Transverse colon (tissue), 4 donors: Measurements from ENCODE around the gene ALG14. TPM values are rescaled to one million over a fixed set of nuclear protein-coding genes. Genes with fewer than 3 reads are reported as not detected.
"Not testable (repeated sequence)": the region's sequence is repeated elsewhere in the genome, so short reads cannot be mapped to it uniquely, and the experiment has no call there.

Experiments used
- DNase-seq: peaks from one replicate; pipeline ENCODE4 v3.0.0-alpha.2; 2019
- H3K27ac ChIP-seq, 4 donors: fragments of 200-600 bp; sonication (generic); 2 replicates each; pipeline ENCODE4 v1.5.1; 2016 to 2018; ENCODE audit warnings: inconsistent platforms in 4 of 4
- H3K27me3 ChIP-seq: fragments of 200-600 bp; sonication (generic); 2 replicates; pipeline ENCODE4 v1.5.1; 2017; ENCODE audit warnings: inconsistent platforms
- H3K36me3 ChIP-seq, 4 donors: fragments of 200-600 bp; sonication (generic); 2 replicates each; pipeline ENCODE4 v1.5.1; 2017 to 2019; ENCODE audit warnings: inconsistent platforms in 4 of 4
- H3K4me1 ChIP-seq, 4 donors: fragments of 200-600 bp; sonication (generic); 2 replicates each; pipeline ENCODE4 v1.5.1; 2017 to 2020; ENCODE audit warnings: inconsistent platforms in 4 of 4
- H3K4me3 ChIP-seq, 4 donors: fragments of 200-600 bp; sonication (generic); 1 replicate in 1 of 4; 2 replicates in 3 of 4; pipeline versions ENCODE4 v1.5.1 to v1.6.1; 2017 to 2019; ENCODE audit warnings: inconsistent platforms in 4 of 4
- H3K9me3 ChIP-seq, 2 donors: fragments of 200-600 bp; sonication (generic); 2 replicates each; pipeline ENCODE4 v1.5.1; 2017 to 2019; ENCODE audit warnings: inconsistent platforms in 2 of 2
- CTCF ChIP-seq, 5 experiments: fragments of 200-600 bp in 3 of 5; fragments of 450-650 bp in 2 of 5; sonication (generic) in 3 of 5; IDR thresholded peaks; 1 replicate in 2 of 5; 2 replicates in 3 of 5; pipeline ENCODE4 v1.5.1; 2016 to 2017; ENCODE audit warnings: antibody characterized with exemption in 5 of 5, inconsistent platforms in 3 of 5, mild to moderate bottlenecking in 2 of 5, moderate library complexity in 1 of 5
- EP300 ChIP-seq: sonication (generic); formaldehyde crosslinking; IDR thresholded peaks from one replicate; pipeline ENCODE4 v1.6.1; 2017; ENCODE audit warnings: antibody characterized with exemption, low read depth
- POLR2A ChIP-seq: fragments of 450-650 bp; IDR thresholded peaks from one replicate; pipeline ENCODE4 v1.6.1; 2016; ENCODE audit warnings: antibody characterized with exemption, mild to moderate bottlenecking, moderate library complexity
- POLR2AphosphoS5 ChIP-seq, 3 donors: sonication (generic); formaldehyde crosslinking; IDR thresholded peaks; one replicate each; pipeline ENCODE4 v1.6.1; 2016; ENCODE audit warnings: antibody characterized with exemption in 3 of 3
- WGBS, 2 donors: methylation state at CpG; one replicate each; pipeline ENCODE4 v1.1.5; 2018; ENCODE audit warnings: low coverage in 1 of 2; 5-methylcytosine and 5-hydroxymethylcytosine counted together
- in situ Hi-C, 4 donors: fragments of 200-750 bp; cut with MboI; loops; one replicate each; pipeline versions ENCODE4 v1.15.0 to v1.15.1; 2017; ENCODE audit warnings: low sequenced_read_pairs in 3 of 4, low pct_ligation_motif_present in 1 of 4, low pct_unique_long_range_greater_than_20kb in 1 of 4
- intact Hi-C: fragments of 100-400 bp; cut with DNase I; formaldehyde crosslinking; loops from one replicate; pipeline ENCODE4 v1.15.1; 2023; ENCODE audit warnings: low total_unique reads
- total RNA-seq, 4 donors: library from RNA; depleted of rRNA; stranded (reverse); fragments of >200 nt; gene quantifications; one replicate each; pipeline ENCODE4 v1.1.0, GENCODE V29; 2016

Gene ALG14
- total RNA-seq, 4 donors from 2014 or later = 0.40 to 2.3 (median 2.2) TPM

- 34 to 45% methylated on average over 5 to 8 of the region's 8 CpGs for WGBS, 2 donors
- no peaks in the 10 kb centered on the region for H3K36me3 ChIP-seq
- peak overlapping the region in 3 of 4 donors; percentile 28 to 58 (median 38) for H3K27ac ChIP-seq
- peaks cover 12 to 22% (median 19%) of the 10 kb centered on the region in 4 donors for H3K4me1 ChIP-seq
- intact Hi-C loops = no loop called here
- no peaks in the 10 kb centered on the region for H3K9me3 ChIP-seq
- TF ChIP-seq CTCF (IDR thresholded peaks at IDR 0.05) (no peak), EP300 (no peak), POLR2AphosphoS5 (IDR thresholded peaks at IDR 0.05) (no peak), POLR2A (no peak)
- H3K4me3 ChIP-seq = no peak overlapping the region
- no peak for DNase-seq
- no peaks in the 10 kb centered on the region for H3K27me3 ChIP-seq
- in situ Hi-C loops = loop anchor here in 1 of 4 donors (25.0 kb wide), 1 partner anchor 95 kb away; no protein-coding TSS in a partner anchor
Observed at GRCh38 chr1:94942171-94943128, 130.3 kb downstream of the ALG14 start.

DNA sequence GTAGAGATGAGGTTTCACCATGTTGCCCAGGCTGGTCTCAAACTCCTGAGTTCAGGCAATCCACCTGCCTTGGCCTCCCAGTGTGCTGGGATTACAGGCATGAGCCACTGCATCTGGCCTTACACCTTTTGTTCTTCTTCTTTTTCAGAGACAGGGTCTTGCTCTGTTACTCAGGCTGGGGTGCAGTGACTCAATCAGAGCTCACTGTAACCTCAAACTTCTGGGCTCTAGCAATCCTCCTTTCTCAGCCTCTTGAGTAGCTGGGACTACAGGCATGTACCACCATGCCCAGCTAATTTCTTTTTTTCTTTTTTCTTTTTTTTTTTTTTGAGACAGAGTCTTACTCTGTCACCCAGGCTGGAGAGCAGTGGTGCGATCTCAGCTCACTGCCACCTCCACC, 131.3 kb downstream of the ALG14 start:
- H3K27ac ChIP-seq = peak overlapping the region in 2 of 4 donors; percentile 38 to 58
- peaks cover 2 to 15% (median 9%) of the 10 kb centered on the region in 4 donors for H3K4me1 ChIP-seq
- DNase-seq, H3K4me3 ChIP-seq, H3K36me3 ChIP-seq, intact Hi-C loops, H3K27me3 ChIP-seq, H3K9me3 ChIP-seq: not testable (repeated sequence)
- in situ Hi-C loops = loop anchor here in 1 of 4 donors (25.0 kb wide), 1 partner anchor 96 kb away; no protein-coding TSS in a partner anchor
- 60 to 95% methylated on average over 1 of the region's 1 CpG for WGBS, 2 donors

- TF ChIP-seq CTCF (IDR thresholded peaks at IDR 0.05) (no peak), EP300 (no peak), POLR2AphosphoS5 (IDR thresholded peaks at IDR 0.05) (no peak), POLR2A (no peak)
- no peaks in the 10 kb centered on the region for H3K9me3 ChIP-seq
- no peak for DNase-seq
- in situ Hi-C loops = loop anchor here in 1 of 4 donors (25.0 kb wide), 1 partner anchor 97 kb away; no protein-coding TSS in a partner anchor
- WGBS, 2 donors = 94 to 95% methylated on average over 3 of the region's 3 CpGs
- H3K27me3 ChIP-seq = no peaks in the 10 kb centered on the region
- no peak overlapping the region for H3K4me3 ChIP-seq
- H3K4me1 ChIP-seq = peaks cover 0 to 19% (median 6%) of the 10 kb centered on the region in 4 donors
- intact Hi-C loops = no loop called here
- H3K27ac ChIP-seq = no peak overlapping the region
- H3K36me3 ChIP-seq = no peaks in the 10 kb centered on the region
Observed at GRCh38 chr1:94940738-94941137, 132.0 kb downstream of the ALG14 start.

DNA sequence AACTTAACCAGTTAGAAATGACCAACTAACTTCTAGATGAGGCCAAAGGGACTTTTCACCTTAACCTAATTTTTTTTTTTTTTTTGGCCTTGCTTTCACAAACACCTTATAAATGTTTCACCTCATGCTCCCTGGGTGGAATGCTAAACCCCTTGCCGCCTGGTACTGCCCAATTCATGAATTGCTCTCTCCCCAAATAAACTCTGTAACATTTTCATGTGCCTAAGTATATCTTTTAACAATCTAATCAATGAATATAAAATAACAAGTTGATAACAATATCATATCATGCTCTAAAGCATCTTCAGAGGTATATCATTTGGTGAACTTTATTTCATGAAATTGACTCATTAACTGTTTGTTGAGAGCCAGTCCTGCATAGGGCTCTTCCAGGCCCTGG, 134.9 kb downstream of the ALG14 start:
- no peak for DNase-seq
- intact Hi-C loops (no loop called here), in situ Hi-C loops (loop anchor here in 1 of 4 donors (25.0 kb wide), 1 partner anchor 99 kb away; no protein-coding TSS in a partner anchor)
- TF ChIP-seq EP300 = no peak
- TF ChIP-seq POLR2AphosphoS5 (IDR thresholded peaks at IDR 0.05) = no peak
- no peak for TF ChIP-seq POLR2A
- no peak for TF ChIP-seq CTCF (IDR thresholded peaks at IDR 0.05)
- Histone ChIP-seq H3K4me3 (no peak overlapping the region), H3K4me1 (peaks cover 0 to 19% (median 6%) of the 10 kb centered on the region in 4 donors), H3K9me3 (no peaks in the 10 kb centered on the region), H3K27ac (no peak overlapping the region), H3K36me3 (no peaks in the 10 kb centered on the region), H3K27me3 (no peaks in the 10 kb centered on the region)
- WGBS, 2 donors = 57 to 93% methylated on average over 1 of the region's 1 CpG
